Hepatocyte (in vitro differentiated cells): ENCODE data around the gene JMJD4.

ENCODE experiments used
- EZH2 ChIP-seq: fragments of 200-600 bp; sonication (generic); IDR thresholded peaks from 2 replicates; pipeline ENCODE4 v1.6.1; 2016; ENCODE audit warnings: antibody characterized with exemption, mild to moderate bottlenecking, borderline replicate concordance
- EZH2phosphoT487 ChIP-seq: fragments of 200-600 bp; sonication (generic); IDR thresholded peaks from one replicate; pipeline ENCODE4 v1.6.1; 2018; ENCODE audit warnings: antibody characterized with exemption, mild to moderate bottlenecking, low read depth, moderate library complexity; ENCODE audit not compliant: unreplicated experiment, severe bottlenecking
- TF ChIP-seq, protein P1 (sequence below): fragments of 200-600 bp; sonication (generic); IDR thresholded peaks from 2 replicates; pipeline ENCODE4 v1.5.1; 2016; ENCODE audit warnings: antibody characterized with exemption, mild to moderate bottlenecking; ENCODE audit not compliant: poor library complexity

DNA sequence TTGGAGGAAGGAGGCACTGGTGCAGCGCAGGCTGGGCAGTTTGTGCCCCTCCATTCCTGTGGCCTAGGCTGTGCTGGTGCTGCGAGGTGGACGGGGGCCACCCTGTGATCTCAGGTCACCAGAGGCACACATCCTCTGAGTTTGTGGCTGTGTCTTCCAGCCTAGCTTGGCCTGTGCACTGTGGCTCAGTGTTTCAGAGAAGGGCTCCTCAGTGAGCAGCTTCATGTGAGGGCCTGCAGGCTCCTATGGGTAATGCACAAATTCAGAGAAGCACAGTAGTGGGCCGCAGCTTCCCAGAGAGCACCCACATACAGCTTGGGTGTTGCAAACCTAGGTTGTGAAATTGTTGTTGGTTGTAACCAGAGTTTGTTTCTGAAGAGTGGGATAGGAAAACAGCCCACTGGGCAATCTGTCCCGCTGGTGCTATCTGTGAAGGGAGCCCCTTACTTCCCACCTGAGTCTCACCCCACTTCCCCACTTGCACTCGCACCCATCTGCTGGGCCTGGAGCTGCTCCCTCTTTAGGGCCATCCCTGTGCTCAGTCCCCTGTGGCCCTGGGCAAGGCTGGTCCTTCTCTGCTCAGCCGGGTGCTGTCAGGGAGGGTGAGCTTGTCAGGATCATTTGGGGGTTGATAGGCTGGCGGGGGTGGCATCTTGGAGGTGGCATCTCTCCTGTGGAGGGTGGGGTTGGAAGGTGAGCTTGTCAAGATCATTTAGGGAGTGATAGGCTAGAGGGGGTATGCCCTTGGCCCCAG lies 30.3 kb upstream of the JMJD4 start:
- TF ChIP-seq, protein P1, sequence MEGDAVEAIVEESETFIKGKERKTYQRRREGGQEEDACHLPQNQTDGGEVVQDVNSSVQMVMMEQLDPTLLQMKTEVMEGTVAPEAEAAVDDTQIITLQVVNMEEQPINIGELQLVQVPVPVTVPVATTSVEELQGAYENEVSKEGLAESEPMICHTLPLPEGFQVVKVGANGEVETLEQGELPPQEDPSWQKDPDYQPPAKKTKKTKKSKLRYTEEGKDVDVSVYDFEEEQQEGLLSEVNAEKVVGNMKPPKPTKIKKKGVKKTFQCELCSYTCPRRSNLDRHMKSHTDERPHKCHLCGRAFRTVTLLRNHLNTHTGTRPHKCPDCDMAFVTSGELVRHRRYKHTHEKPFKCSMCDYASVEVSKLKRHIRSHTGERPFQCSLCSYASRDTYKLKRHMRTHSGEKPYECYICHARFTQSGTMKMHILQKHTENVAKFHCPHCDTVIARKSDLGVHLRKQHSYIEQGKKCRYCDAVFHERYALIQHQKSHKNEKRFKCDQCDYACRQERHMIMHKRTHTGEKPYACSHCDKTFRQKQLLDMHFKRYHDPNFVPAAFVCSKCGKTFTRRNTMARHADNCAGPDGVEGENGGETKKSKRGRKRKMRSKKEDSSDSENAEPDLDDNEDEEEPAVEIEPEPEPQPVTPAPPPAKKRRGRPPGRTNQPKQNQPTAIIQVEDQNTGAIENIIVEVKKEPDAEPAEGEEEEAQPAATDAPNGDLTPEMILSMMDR = no peak
- TF ChIP-seq EZH2phosphoT487 (no peak), EZH2 (no peak)
